AG04450 (cell line): ENCODE measurements around the gene ZNF274. TPM values are rescaled to one million over a fixed set of nuclear protein-coding genes. Genes with fewer than 3 reads are reported as not detected.

Experiments
- CTCF ChIA-PET: fragments of 300-600, 350-600 bp; formaldehyde crosslinking; extraction: SDS; loops from one replicate; lab custom pipeline; 2022; ENCODE audit warnings: antibody characterized with exemption, inconsistent platforms; lab: Charles Lee
- POLR2A ChIA-PET: fragments of 350-600 bp; formaldehyde crosslinking; extraction: SDS; loops from one replicate; lab custom pipeline; 2021; ENCODE audit warnings: antibody characterized with exemption, inconsistent platforms; lab: Yijun Ruan, JAX
- DNase-seq: peaks from one replicate; pipeline ENCODE4 v3.0.0-alpha.2; 2011; ENCODE audit warnings: low read depth, low spot score
- H3K27ac ChIP-seq: one replicate; pipeline ENCODE4 v1.5.1; 2012; ENCODE audit warnings: low read depth, low read length, control low read depth
- H3K27me3 ChIP-seq: one replicate; pipeline ENCODE4 v1.6.0; 2012; ENCODE audit warnings: low read length; ENCODE audit not compliant: control insufficient read depth, insufficient read depth
- H3K4me3 ChIP-seq: 2 replicates; pipeline ENCODE4 v1.5.1; 2011; ENCODE audit warnings: mild to moderate bottlenecking, low read depth, low read length, control low read depth
- H3K9me3 ChIP-seq: 2 replicates; pipeline ENCODE4 v1.5.1; 2012; ENCODE audit warnings: low read length; ENCODE audit not compliant: control insufficient read depth, insufficient read depth
- polyA plus RNA-seq: library from polyadenylated mRNA; depleted of rRNA; stranded (reverse); fragments of >200 nt; gene quantifications from 2 replicates; pipeline ENCODE4 v1.2.3, GENCODE V29; 2011; rRNA removed
- TF ChIP-seq, protein P1 (sequence below): IDR thresholded peaks from 2 replicates; pipeline ENCODE4 v1.5.1; 2011; ENCODE audit warnings: low read depth, low read length, control low read depth, inconsistent platforms

Gene ZNF274
- polyA plus RNA-seq, 1 experiment = 13.2 TPM

DNA sequence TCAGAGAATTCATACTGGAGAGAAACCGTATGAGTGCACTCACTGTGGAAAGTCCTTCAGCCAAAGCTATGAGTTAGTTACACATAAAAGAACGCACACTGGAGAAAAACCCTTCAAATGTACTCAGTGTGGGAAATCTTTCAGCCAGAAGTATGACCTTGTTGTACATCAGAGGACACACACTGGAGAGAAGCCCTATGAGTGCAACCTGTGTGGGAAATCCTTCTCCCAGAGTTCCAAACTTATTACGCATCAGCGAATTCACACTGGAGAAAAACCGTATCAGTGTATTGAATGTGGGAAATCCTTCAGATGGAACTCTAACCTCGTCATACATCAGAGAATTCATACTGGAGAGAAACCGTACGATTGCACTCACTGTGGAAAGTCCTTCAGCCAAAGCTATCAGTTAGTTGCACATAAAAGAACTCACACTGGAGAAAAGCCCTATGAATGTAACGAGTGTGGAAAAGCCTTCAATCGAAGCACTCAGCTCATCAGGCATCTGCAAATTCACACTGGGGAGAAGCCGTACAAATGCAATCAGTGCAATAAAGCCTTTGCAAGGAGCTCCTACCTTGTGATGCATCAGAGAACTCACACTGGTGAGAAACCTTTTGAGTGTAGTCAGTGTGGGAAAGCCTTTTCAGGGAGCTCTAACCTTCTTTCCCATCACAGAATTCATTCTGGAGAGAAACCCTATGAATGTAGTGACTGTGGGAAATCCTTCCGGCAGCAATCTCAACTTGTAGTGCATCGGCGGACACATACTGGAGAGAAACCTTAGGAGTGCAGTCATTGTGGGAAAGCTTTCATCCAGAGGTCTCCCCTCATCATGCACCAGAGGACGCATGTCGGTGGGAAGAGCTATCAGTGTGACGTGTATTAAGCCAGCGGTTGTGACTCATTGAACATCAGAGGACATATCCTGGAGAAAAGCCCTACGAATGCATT, 79.4 kb downstream of the ZNF274 start:
- Histone ChIP-seq H3K27me3 (no peaks in the 10 kb centered on the region), H3K27ac (no peak overlapping the region), H3K4me3 (no peak overlapping the region), H3K9me3 (peaks cover 98% of the 10 kb centered on the region)
- no peak for DNase-seq
- CTCF ChIA-PET = no interaction called here
- TF ChIP-seq, protein P1, sequence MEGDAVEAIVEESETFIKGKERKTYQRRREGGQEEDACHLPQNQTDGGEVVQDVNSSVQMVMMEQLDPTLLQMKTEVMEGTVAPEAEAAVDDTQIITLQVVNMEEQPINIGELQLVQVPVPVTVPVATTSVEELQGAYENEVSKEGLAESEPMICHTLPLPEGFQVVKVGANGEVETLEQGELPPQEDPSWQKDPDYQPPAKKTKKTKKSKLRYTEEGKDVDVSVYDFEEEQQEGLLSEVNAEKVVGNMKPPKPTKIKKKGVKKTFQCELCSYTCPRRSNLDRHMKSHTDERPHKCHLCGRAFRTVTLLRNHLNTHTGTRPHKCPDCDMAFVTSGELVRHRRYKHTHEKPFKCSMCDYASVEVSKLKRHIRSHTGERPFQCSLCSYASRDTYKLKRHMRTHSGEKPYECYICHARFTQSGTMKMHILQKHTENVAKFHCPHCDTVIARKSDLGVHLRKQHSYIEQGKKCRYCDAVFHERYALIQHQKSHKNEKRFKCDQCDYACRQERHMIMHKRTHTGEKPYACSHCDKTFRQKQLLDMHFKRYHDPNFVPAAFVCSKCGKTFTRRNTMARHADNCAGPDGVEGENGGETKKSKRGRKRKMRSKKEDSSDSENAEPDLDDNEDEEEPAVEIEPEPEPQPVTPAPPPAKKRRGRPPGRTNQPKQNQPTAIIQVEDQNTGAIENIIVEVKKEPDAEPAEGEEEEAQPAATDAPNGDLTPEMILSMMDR = no peak
- POLR2A ChIA-PET = no interaction called here

DNA sequence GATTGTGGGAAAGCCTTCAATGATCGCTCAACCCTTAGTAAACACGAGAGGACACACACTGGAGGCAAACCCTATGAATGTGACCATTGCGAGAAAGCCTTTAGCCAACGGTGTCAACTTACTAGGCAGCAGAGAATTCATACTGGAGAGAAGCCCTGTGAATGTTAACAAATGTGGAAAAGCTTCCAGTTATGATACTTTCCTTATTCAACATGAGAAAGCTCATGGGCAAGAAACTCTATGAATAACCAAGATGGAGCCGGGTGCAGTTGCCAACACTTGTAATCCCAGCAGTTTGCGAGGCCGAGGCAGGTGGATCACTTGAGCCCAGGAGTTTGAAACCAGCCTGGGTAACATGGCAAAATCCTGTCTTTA, 80.0 kb downstream of the ZNF274 start:
- H3K4me3 ChIP-seq = no peak overlapping the region
- no peak overlapping the region for H3K27ac ChIP-seq
- TF ChIP-seq, protein P1 = no peak
- ChIA-PET POLR2A (no interaction called here), CTCF (no interaction called here)
- no peaks in the 10 kb centered on the region for H3K27me3 ChIP-seq
- no peak for DNase-seq
- peaks cover 98% of the 10 kb centered on the region for H3K9me3 ChIP-seq

Other genes with a start within 250 kb of the ZNF274 start
- 2.7 and 3.1 TPM in 2 replicates for gene ZNF418, start 247.7 kb upstream of the ZNF274 start, polyA plus RNA-seq
- 3.6 and 4.6 TPM in 2 replicates for gene ZNF256, start 235.4 kb upstream of the ZNF274 start, polyA plus RNA-seq
- 0.10 and 0.27 TPM in 2 replicates for gene C19orf18, start 208.5 kb upstream of the ZNF274 start, polyA plus RNA-seq
- gene ZNF606, start 180.2 kb upstream of the ZNF274 start, polyA plus RNA-seq = 4.9 TPM in 2 replicates
- not detected in 2 replicates for gene ZSCAN1, start 149.0 kb upstream of the ZNF274 start, polyA plus RNA-seq
- 6.4 and 6.6 TPM in 2 replicates for gene ZNF135, start 123.8 kb upstream of the ZNF274 start, polyA plus RNA-seq
- 12.7 and 15.2 TPM in 2 replicates for gene ZSCAN18, start 84.8 kb upstream of the ZNF274 start, polyA plus RNA-seq
- 9.5 and 10.2 TPM in 2 replicates for gene ZNF329, start 32.3 kb upstream of the ZNF274 start, polyA plus RNA-seq
- gene ZNF544, start 45.9 kb downstream of the ZNF274 start, polyA plus RNA-seq = 26.4 and 27.5 TPM in 2 replicates
- gene ZNF8, start 95.9 kb downstream of the ZNF274 start, polyA plus RNA-seq = 3.2 and 3.5 TPM in 2 replicates
- 41.9 and 44.5 TPM in 2 replicates for gene ERVK3-1, start 122.3 kb downstream of the ZNF274 start, polyA plus RNA-seq
- gene ZSCAN22, start 143.9 kb downstream of the ZNF274 start, polyA plus RNA-seq = 2.6 and 2.7 TPM in 2 replicates
- 7.5 and 13.2 TPM in 2 replicates for gene A1BG, start 170.4 kb downstream of the ZNF274 start, polyA plus RNA-seq
- 0.06 TPM in 2 replicates for gene ZNF497, start 179.7 kb downstream of the ZNF274 start, polyA plus RNA-seq
- 0.33 and 0.37 TPM in 2 replicates for gene ZNF837, start 198.0 kb downstream of the ZNF274 start, polyA plus RNA-seq
- 1,927 and 2,646 TPM in 2 replicates for gene RPS5, start 204.2 kb downstream of the ZNF274 start, polyA plus RNA-seq
- gene RNF225, start 212.6 kb downstream of the ZNF274 start, polyA plus RNA-seq = not detected in 2 replicates
- gene ZNF584, start 225.6 kb downstream of the ZNF274 start, polyA plus RNA-seq = 11.9 and 14.3 TPM in 2 replicates